Stomach smooth muscle (tissue), 2 donors: ENCODE measurements around the gene R3HDM1.
"Not testable (repeated sequence)": the region's sequence is repeated elsewhere in the genome, so short reads cannot be mapped to it uniquely, and the experiment has no call there.

ENCODE experiments used
- H3K27ac ChIP-seq: one replicate; pipeline ENCODE4 v1.7.0; 2013; ENCODE audit warnings: mild to moderate bottlenecking, low read length, inconsistent platforms
- H3K27me3 ChIP-seq, 2 donors: one replicate each; pipeline ENCODE4 v1.7.0; 2013; ENCODE audit warnings: low read length in 2 of 2; ENCODE audit not compliant: insufficient read depth in 2 of 2, control insufficient read depth in 1 of 2
- H3K36me3 ChIP-seq, 2 donors: one replicate each; pipeline ENCODE4 v1.7.0; 2013; ENCODE audit warnings: low read length in 2 of 2; ENCODE audit not compliant: control insufficient read depth in 2 of 2, insufficient read depth in 2 of 2
- H3K4me1 ChIP-seq: one replicate; pipeline ENCODE4 v1.7.0; 2013; ENCODE audit warnings: low read length; ENCODE audit not compliant: control insufficient read depth, insufficient read depth
- H3K4me3 ChIP-seq, 2 donors: one replicate each; pipeline ENCODE4 v1.7.0; 2013; ENCODE audit warnings: low read length in 2 of 2
- H3K9ac ChIP-seq, 2 donors: one replicate each; pipeline ENCODE4 v1.7.0; 2013; ENCODE audit warnings: low read length in 2 of 2, mild to moderate bottlenecking in 1 of 2
- H3K9me3 ChIP-seq, 2 donors: one replicate each; pipeline ENCODE4 v1.7.0; 2013; ENCODE audit warnings: low read length in 2 of 2; ENCODE audit not compliant: control insufficient read depth in 2 of 2
- donor health status: healthy.
- donor health status: Pancreatic carcinoma.

R3HDM1 gene

DNA sequence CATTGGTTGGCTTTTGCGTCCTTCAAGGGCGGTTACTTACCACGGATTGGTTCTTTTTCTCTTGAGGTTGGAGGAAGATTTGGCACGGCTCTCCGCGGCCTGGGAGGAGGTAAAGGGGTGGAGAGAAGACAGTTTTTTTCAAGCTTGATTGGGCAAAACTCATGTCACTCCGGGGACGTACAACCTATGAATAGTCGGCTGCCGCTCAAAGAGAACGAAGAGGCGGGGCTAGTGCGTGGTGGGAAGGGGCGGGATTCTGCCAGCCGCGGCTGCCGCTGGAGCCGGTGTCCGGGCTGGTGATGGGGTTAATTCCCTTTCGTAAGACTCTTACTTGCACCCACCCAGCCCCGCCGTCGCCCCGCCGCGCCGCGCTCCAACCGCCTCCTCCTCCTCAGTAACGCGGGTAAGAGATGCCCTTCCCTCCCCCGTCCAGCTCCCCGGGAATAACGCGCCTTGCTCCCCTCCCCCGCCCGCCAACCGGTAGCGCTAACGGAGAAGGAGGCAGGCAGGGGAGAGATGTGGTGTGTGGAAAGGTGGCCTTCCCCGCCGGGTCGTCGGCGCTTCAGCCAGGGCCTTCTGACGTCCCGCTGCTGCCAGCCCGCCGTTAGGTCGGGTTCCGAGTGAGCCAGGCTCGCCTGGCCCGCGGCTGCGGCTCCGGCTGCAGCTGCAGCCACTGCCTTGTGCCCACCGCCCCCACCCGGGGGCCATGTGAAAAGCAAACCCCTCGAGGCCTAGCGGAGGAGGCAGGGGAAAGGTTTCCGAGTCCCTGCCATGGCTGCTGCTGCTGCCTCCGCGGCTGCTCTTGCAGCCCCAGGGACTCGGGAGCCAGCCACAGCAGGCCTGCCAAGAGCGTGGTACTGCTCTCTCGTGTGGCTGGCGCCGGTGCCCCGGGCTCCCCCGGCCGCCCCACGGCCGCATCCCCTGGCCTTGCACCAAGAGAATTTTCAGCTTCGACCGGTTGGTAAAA is at the start of gene R3HDM1:
R3HDM1 (plus strand) TSS at position 254 of the 967 bp plus-strand sequence. CDS start 73,362 bp downstream, outside the sequence.
- H3K27ac ChIP-seq: peak within 1 kb of the TSS; percentile 98
- no peaks in the 10 kb centered on the region for H3K36me3 ChIP-seq
- H3K9ac ChIP-seq: peak within 1 kb of the TSS; percentile 89 to 98
- no peaks in the 10 kb centered on the region for H3K9me3 ChIP-seq
- H3K4me3 ChIP-seq: peak within 1 kb of the TSS; percentile 88 to 97
- no peaks in the 10 kb centered on the region for H3K27me3 ChIP-seq
- peaks cover 20% of the 10 kb centered on the region for H3K4me1 ChIP-seq

DNA sequence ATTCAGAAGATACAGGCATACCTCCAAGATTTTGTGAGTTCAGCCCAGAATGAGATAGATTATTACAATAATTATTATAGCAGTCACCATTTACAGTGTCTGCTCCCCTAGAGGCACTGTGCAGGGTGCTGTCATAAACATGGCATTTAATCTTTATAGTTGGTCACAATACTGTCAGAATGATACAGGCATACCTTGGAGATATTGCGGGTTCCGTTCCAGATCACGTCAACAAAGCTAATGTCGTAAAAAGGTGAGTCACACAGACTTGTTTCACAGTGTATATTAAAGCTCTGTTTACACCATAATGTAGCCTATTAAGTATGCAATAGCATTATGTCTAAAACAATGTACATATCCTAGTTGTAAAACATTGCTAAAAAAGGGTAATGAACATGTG is 45.8 kb upstream of the R3HDM1 start:
- Histone ChIP-seq H3K36me3 (no peaks in the 10 kb centered on the region), H3K9me3 (peaks cover 0 to 2% of the 10 kb centered on the region in 2 donors), H3K4me3 (no peak overlapping the region), H3K27ac (no peak overlapping the region), H3K4me1 (no peaks in the 10 kb centered on the region), H3K9ac (no peak overlapping the region), H3K27me3 (no peaks in the 10 kb centered on the region)

DNA sequence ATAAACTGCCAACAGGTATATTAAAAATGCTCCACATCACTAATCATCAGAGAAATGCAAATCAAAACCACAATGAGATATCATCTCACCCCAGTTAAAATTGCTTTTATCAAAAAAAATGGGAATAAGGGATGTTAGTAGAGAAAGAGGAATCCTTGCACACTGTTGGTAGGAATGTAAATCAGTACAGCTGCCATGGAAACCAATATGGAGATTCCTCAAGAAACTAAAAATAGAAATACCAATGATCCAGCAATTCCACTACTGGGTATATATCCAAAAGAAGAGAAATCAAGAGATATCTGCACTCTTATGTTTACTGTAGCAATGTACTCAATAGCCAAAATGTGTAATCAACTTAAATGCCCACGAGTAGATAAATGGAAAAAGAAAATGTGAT is 40.9 kb upstream of the R3HDM1 start:
- Histone ChIP-seq H3K4me1 (no peaks in the 10 kb centered on the region), H3K36me3 (no peaks in the 10 kb centered on the region), H3K9ac (no peak overlapping the region), H3K4me3 (no peak overlapping the region), H3K27ac (no peak overlapping the region), H3K9me3 (peaks cover 0 to 2% of the 10 kb centered on the region in 2 donors), H3K27me3 (no peaks in the 10 kb centered on the region)

DNA sequence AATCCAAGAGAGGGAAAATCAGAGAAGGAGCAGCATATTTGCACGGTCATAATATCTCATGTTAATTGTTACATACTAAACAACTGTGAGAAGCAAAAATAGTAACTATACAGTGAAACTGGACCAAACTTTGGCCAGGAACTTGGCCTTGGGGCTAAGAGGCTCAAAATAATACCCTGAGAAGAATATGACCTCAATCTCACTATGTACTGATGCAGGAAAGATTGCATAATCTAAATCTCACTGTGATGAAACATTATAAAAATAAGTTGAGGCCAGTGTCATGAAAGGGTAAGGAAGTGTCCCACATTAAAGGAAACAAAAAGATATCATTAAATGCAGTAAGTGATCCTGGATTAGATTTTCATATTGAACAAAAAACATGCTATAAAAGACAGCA is 36.8 kb upstream of the R3HDM1 start:
- H3K4me3 ChIP-seq: no peak overlapping the region
- no peaks in the 10 kb centered on the region for H3K4me1 ChIP-seq
- H3K27ac ChIP-seq: no peak overlapping the region
- no peaks in the 10 kb centered on the region for H3K36me3 ChIP-seq
- H3K9ac ChIP-seq: no peak overlapping the region
- H3K27me3 ChIP-seq: no peaks in the 10 kb centered on the region
- no peaks in the 10 kb centered on the region for H3K9me3 ChIP-seq

DNA sequence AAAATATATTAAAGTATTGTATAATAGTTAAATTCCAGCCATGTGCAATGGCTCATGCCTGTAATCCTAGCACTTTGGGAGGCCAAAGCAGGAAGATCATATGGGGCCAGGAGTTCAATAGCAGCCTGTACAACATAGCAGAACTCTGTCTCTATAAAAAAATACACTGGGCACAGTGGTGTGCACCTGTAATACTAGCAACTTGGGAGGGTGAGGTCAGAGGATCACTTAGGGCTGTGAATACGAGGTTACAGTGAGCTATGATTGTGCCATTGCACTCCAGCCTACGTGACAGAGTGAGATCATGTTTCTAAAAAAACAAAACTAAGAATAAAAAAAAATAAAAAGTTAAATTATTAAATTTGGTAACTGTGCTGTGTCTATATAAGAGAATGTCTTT is 36.4 kb upstream of the R3HDM1 start:
- Histone ChIP-seq H3K36me3 (no peaks in the 10 kb centered on the region), H3K9me3 (no peaks in the 10 kb centered on the region), H3K27me3 (no peaks in the 10 kb centered on the region), H3K27ac (no peak overlapping the region), H3K4me3 (no peak overlapping the region), H3K4me1 (no peaks in the 10 kb centered on the region), H3K9ac (no peak overlapping the region)

DNA sequence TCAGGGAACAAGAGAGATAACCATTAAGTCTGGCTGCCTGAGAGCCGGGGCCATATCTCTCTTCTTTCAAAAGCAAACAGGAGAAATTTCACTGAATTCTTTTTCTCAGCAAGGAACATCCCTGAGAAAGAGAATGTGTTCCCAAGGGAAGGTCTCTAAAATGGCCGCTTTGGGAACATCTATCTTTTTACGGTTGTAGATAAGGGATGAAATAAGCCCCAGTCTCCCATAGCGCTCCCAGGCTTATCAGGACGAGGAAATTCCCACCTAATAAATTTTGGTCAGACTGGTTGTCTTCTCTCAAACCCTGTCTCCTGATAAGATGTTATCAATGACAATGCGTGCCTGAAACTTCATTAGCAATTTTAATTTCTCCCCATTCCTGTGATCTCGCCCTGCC is 32.7 kb upstream of the R3HDM1 start:
- not testable (repeated sequence) for H3K36me3 ChIP-seq, H3K4me3 ChIP-seq, H3K27me3 ChIP-seq, H3K4me1 ChIP-seq, H3K27ac ChIP-seq, H3K9me3 ChIP-seq, H3K9ac ChIP-seq

DNA sequence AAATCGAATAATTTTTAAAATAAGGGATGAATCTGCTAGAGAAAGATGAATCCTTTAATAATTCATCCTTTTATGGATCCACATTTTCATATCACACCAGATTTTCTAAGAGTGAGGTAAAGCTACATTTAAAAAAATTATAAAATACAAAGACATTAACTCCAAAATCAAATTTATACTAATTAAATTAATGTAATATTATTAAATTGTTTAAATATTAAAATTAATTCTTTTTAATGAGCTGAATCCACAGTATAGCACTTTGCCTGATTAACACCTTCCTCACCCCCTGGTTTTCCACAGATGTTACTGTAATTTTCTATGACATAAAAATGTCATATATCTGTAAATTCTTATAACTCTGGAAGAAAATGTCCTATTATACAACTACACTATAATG is 26.5 kb upstream of the R3HDM1 start:
- H3K9me3 ChIP-seq: no peaks in the 10 kb centered on the region
- no peak overlapping the region for H3K4me3 ChIP-seq
- no peak overlapping the region for H3K27ac ChIP-seq
- H3K9ac ChIP-seq: no peak overlapping the region
- H3K36me3 ChIP-seq: no peaks in the 10 kb centered on the region
- H3K4me1 ChIP-seq: no peaks in the 10 kb centered on the region
- H3K27me3 ChIP-seq: no peaks in the 10 kb centered on the region

DNA sequence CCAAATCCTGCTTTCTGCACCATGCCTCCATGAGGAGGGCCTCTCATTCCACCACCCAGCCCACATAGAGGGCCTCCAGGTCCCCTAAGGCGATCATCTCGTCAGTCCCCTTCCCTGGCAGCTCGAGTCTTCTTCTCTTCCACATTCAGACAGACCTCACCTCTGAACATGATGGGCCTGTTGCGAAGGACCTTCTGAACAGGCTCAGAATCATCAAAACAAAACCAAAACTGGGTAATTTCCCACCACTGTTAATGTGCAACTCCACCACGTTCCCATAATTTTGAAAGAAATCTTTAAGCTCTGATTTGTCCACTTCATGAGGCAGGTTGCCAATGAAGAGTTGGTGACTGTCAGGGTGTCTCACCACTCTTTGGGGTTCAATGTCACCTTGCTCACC is 20.7 kb upstream of the R3HDM1 start:
- Histone ChIP-seq H3K9ac (no peak overlapping the region), H3K9me3 (peaks cover 7% of the 10 kb centered on the region in 2 donors), H3K27ac (no peak overlapping the region), H3K27me3 (no peaks in the 10 kb centered on the region), H3K4me3 (no peak overlapping the region), H3K36me3 (no peaks in the 10 kb centered on the region), H3K4me1 (no peaks in the 10 kb centered on the region)

DNA sequence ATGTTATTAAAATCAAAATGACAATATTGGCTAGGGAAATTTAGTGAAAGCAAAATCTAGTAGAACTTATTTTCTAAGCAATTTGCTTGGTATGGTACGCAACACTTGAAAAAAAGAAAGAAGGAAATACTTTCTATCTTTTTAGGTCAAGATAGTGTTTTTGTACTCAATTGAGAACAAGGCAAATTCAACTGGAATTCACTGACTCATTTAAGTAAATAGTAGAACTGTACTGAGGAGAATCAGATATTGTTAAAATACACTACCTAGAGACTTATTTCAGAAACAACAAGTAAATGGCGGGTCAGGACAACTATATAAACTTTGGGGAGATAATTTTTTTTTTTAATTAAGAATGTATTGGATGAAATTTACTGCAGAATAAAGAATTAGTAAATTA is 19.2 kb upstream of the R3HDM1 start:
- no peak overlapping the region for H3K4me3 ChIP-seq
- peaks cover 7% of the 10 kb centered on the region in 2 donors for H3K9me3 ChIP-seq
- H3K36me3 ChIP-seq: no peaks in the 10 kb centered on the region
- no peaks in the 10 kb centered on the region for H3K4me1 ChIP-seq
- no peak overlapping the region for H3K27ac ChIP-seq
- H3K9ac ChIP-seq: no peak overlapping the region
- H3K27me3 ChIP-seq: no peaks in the 10 kb centered on the region

DNA sequence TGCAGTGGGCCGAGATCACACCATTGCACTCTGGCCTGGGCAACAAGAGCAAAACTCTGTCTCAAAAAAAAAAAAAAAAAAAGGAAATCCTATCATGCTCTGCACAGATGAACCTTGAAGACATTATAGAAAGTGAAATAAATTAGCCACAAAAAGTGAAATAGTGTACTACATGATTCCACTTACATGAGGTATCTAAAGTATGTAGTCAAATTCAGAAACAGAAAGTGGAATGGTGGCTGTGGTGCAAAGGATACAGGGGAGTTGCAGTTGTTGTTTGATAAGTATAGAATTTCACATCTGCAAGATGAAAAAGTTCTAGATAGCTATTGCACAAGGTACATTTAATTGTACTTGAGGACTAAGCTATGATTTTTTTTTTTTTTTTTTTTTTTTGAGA is 5.5 kb upstream of the R3HDM1 start:
- H3K27me3 ChIP-seq: no peaks in the 10 kb centered on the region
- H3K27ac ChIP-seq: no peak overlapping the region
- H3K4me3 ChIP-seq: no peak overlapping the region
- no peak overlapping the region for H3K9ac ChIP-seq
- no peaks in the 10 kb centered on the region for H3K9me3 ChIP-seq
- H3K4me1 ChIP-seq: peaks cover 5% of the 10 kb centered on the region
- H3K36me3 ChIP-seq: no peaks in the 10 kb centered on the region

DNA sequence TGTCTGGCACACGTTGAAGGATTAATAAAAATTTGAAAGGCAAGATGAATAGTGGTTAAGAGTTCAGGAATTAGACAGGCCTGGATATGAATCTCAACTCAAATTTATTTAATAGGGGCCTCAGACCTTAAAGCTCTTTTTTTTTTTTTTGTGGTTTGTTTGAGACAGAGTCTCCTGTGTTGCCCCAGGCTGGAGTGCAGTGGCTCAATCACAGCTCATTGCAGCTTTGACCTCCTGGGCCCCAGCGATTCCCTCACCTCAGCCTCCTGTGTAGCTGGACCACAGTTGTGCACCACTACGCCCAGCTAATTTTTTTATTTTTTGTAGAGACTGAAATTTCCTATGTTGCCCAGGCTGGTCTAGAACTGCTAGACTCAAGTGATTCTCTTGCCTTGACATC is 3.3 kb upstream of the R3HDM1 start:
- Histone ChIP-seq H3K9me3 (no peaks in the 10 kb centered on the region), H3K36me3 (no peaks in the 10 kb centered on the region), H3K9ac (no peak overlapping the region), H3K4me3 (no peak overlapping the region), H3K4me1 (peaks cover 16% of the 10 kb centered on the region), H3K27me3 (no peaks in the 10 kb centered on the region), H3K27ac (no peak overlapping the region)
